HUES6 (cell line): ENCODE measurements around the gene NOM1.
A peak's percentile ranks its signal among the peaks of the same experiment; 100 is the strongest.

Experiments used
- H3K27ac ChIP-seq: 2 replicates; pipeline ENCODE4 v1.7.0; 2013; ENCODE audit warnings: low read depth, mild to moderate bottlenecking, low read length, inconsistent platforms
- H3K27me3 ChIP-seq: 2 replicates; pipeline ENCODE4 v1.6.1; 2013; ENCODE audit warnings: low read length; ENCODE audit not compliant: control insufficient read depth, insufficient read depth
- H3K36me3 ChIP-seq: 2 replicates; pipeline ENCODE4 v1.6.1; 2013; ENCODE audit warnings: low read length; ENCODE audit not compliant: control insufficient read depth, insufficient read depth
- H3K4me1 ChIP-seq: 2 replicates; pipeline ENCODE4 v1.6.1; 2013; ENCODE audit warnings: low read length; ENCODE audit not compliant: control insufficient read depth, insufficient read depth
- H3K4me3 ChIP-seq: 2 replicates; pipeline ENCODE4 v1.5.1; 2013; ENCODE audit warnings: low read depth, low read length
- H3K9ac ChIP-seq: one replicate; pipeline ENCODE4 v1.6.1; 2013; ENCODE audit warnings: mild to moderate bottlenecking, low read length
- H3K9me3 ChIP-seq: 2 replicates; pipeline ENCODE4 v1.6.1; 2013; ENCODE audit warnings: low read depth, low read length; ENCODE audit not compliant: control insufficient read depth, insufficient read depth

Gene NOM1

DNA sequence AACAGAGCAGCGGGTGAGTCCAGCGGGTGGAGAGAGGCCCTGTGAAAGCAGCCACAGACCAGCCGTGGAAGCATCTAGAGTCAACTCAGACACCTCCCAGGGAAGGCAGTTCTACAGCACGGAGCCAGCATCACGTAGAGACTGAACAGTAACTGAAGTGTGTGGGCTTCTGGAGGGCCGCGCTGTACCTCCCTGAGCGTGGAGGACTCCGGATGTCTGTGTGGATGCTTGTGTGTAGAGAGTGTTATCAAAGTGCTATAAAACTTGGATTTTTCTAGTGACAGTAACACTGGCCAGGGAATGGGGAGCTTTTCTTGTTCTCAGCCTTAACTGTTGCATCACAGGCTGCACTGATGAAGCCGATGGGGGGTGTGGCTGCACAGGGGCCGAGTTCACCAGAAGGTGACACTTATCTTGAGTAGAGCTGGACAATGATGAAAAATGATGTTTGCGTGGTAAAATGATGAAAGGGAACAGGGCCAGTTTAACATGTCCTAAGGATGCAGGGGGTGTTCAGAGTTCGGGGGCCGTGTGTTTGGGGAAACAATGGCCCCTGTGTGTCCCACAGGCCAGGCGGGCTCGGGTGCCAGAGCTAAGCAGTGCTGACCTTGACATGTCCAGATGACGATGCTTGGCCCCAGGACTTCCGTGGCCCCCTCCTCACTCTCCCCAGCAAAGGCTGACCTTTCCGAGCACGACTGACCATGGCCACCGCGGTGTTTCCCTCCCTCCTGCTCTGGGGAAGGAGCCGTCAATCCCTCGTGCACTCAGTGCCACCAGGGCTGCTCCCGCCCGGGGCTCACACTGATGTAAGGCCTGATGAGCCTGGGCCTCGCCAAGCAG, 39.1 kb downstream of the NOM1 start:
- H3K27me3 ChIP-seq, result peaks cover 14% of the 10 kb centered on the region
- no peak overlapping the region for H3K4me3 ChIP-seq
- no peaks in the 10 kb centered on the region for H3K9me3 ChIP-seq
- no peak overlapping the region for H3K9ac ChIP-seq
- H3K36me3 ChIP-seq, result no peaks in the 10 kb centered on the region
- H3K27ac ChIP-seq, result no peak overlapping the region
- no peaks in the 10 kb centered on the region for H3K4me1 ChIP-seq

DNA sequence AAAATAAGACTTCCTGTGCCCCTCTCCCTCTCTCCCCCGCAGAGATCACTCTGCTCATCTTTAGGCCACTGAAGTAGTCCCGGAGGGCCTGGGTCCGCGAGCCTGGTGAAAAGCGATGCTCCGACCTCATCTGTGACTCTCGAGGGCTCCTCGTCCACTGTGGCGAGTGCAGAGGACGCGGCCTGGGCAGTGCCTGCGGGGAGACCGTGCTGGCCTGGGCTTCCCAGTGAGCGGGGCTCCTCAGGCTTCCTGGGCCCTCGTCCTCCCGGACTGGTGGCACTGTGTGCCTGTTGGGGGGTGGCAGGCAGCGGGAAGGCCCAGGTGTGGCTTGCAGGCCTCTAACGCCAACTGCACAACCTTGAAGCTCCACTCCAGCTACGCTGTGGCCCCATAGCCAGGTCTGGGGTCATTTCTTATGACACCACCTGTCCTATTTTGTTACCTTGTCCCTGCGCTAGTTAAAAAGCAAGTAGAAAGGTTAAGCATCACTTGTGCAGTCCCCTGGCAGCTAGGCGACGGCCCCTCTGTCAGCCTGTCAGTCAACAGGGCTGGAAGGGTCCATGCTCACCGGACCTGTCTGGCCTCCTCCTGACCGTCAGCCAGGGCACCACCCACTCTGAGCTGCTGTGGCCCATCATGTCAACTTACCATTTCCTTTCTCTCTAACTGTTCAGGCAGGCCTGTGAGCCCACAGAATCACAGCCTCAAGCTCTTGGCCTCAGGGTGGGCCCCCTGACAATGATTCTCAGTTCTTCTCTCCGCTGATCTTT, 40.4 kb downstream of the NOM1 start:
- H3K27me3 ChIP-seq, result peaks cover 25% of the 10 kb centered on the region

DNA sequence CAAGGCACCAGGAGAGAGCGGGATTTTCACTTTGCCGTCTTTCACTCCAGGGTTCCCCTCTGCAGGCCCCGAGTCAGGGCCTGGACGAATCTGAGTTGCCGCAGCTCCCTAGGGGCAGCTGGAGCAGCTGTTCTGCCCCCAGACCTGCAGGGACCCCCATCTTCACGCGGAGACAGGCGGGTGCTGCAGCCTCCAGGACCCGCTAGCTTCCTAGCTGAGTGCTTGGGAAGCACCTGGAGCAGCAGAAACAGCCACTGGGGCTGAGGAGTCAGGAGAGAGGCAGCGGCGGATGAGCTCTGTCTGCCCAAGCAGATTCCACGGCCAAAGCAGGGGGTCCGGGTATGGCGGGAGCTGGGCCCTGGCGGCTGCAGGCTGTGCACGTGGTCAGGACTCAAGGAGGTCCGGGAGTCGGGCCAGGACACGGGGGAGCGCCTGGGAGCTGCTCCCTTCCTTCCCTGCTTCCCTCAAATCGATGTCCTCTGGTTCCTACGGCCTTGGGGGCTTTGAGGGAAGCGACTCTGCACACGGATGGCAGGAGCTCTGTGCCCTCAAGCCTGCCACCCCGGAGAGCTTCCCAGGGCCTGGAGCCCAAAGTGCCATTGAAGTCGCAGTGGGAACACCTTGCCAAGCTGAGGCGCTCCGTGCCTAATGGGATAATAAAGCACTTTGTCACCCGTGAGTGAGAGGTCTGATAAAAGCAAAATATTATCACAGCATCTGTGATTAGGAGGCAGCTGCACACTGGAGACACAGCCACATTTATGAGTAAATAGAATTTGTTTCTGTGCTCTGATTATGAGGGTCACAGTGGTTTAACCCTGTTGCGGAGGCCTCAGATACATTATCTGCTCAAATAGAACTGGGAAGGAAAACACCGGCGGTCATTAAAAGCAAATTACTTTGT, 43.8 kb downstream of the NOM1 start:
- H3K27me3 ChIP-seq, result peaks cover 55% of the 10 kb centered on the region
- H3K4me3 ChIP-seq, result no peak overlapping the region
- H3K27ac ChIP-seq, result no peak overlapping the region
- H3K4me1 ChIP-seq, result no peaks in the 10 kb centered on the region
- H3K9me3 ChIP-seq, result no peaks in the 10 kb centered on the region
- no peak overlapping the region for H3K9ac ChIP-seq
- H3K36me3 ChIP-seq, result no peaks in the 10 kb centered on the region

More for the DNA sequence above, 40.4 kb downstream of the NOM1 start:
- Histone ChIP-seq H3K9me3 (no peaks in the 10 kb centered on the region), H3K9ac (no peak overlapping the region), H3K4me3 (no peak overlapping the region), H3K4me1 (no peaks in the 10 kb centered on the region), H3K36me3 (no peaks in the 10 kb centered on the region), H3K27ac (no peak overlapping the region)

DNA sequence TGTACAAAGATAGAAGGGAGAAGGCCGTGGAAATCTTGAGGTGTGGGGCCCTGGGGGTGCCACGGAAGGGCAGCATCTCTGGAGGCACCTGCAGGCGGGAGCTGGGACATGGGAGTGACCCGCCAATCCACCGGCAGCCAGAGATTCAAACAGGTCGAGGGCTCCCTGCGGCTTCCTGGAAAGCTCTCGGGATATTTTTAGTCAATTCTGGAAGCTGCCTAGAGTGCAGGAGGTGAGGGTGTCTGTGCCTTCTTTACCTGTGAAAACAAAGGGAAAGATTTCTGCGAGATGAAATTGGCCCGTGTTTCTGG, 44.4 kb downstream of the NOM1 start:
- Histone ChIP-seq H3K9ac (no peak overlapping the region), H3K9me3 (no peaks in the 10 kb centered on the region), H3K36me3 (no peaks in the 10 kb centered on the region), H3K27me3 (peaks cover 61% of the 10 kb centered on the region), H3K4me3 (no peak overlapping the region), H3K4me1 (peaks cover under 1% of the 10 kb centered on the region; the same call in 1 of the 2 replicates), H3K27ac (no peak overlapping the region)

DNA sequence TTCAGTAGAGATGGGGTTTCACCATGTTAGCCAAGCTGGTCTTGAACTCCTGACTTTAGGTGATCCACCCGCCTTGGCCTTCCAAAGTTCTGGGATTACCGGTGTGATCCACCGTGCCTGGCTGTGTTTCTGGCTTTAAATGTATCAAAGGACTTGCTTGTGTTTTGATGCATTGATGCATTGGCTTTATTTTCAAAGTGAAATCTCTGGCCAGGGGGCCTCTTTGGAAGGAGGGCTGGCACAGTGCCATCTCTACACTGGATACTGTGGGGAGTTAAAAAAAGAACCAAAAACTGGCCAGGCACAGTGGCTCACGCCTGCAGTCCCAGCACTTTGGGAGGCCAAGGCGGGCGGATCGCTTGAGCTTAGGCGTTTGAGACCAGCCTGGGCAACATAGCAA, 44.9 kb downstream of the NOM1 start:
- H3K9ac ChIP-seq, result no peak overlapping the region
- H3K9me3 ChIP-seq, result no peaks in the 10 kb centered on the region
- no peak overlapping the region for H3K27ac ChIP-seq
- no peaks in the 10 kb centered on the region for H3K36me3 ChIP-seq
- no peak overlapping the region for H3K4me3 ChIP-seq
- peaks cover 6% of the 10 kb centered on the region for H3K4me1 ChIP-seq
- H3K27me3 ChIP-seq, result peaks cover 66% of the 10 kb centered on the region

DNA sequence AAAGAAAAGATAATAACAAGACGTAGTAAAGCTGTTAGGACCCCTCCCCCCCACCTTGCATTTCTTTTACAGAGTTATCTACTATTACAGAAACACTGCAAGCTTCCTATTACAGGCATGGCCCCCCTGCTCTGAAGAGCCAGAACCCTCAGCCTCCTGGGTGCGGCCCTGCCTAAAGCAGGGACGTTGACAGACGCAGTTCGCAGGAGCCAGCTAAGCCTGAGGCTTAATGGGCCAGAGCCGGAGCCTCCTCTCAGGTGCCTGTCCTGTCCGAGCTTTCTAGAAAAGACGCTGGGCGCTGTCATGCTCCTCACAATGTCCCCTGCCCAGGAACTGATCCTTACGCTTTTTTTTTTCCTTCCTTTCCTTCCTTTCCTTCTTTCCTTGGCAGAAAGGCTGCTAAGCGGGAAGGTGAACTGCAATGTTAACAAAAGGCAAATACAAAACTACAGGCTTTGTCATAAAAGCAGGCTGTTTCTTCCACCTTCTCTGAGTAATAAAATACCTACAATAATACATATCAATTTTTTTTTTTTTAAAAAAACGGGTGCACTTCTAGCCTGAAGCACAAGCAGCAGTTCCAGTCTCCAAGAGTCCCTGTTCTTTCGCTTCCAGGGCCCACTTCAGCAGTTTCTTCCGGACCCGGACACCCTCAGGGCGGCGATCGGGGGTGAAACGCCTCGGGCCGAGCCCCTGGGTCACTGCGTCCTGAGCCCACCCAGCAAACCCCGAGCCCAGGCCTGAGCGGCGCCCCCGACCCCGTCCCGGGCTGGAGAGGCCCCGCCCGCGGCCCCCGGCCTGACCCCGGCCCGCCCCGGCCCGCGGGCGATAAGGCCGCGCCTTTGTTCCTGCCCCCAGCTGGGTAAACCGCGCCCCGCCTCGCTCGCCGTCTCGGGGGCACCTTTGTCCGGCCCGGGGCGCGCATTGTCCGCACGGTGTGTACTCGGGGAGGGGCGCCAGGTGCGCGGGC, 49.8 kb downstream of the NOM1 start:
- Histone ChIP-seq H3K4me3 (peak overlapping the region; percentile 42), H3K9ac (no peak overlapping the region), H3K27ac (no peak overlapping the region), H3K36me3 (no peaks in the 10 kb centered on the region), H3K27me3 (peaks cover 95% of the 10 kb centered on the region), H3K4me1 (peaks cover 23% of the 10 kb centered on the region), H3K9me3 (no peaks in the 10 kb centered on the region)

DNA sequence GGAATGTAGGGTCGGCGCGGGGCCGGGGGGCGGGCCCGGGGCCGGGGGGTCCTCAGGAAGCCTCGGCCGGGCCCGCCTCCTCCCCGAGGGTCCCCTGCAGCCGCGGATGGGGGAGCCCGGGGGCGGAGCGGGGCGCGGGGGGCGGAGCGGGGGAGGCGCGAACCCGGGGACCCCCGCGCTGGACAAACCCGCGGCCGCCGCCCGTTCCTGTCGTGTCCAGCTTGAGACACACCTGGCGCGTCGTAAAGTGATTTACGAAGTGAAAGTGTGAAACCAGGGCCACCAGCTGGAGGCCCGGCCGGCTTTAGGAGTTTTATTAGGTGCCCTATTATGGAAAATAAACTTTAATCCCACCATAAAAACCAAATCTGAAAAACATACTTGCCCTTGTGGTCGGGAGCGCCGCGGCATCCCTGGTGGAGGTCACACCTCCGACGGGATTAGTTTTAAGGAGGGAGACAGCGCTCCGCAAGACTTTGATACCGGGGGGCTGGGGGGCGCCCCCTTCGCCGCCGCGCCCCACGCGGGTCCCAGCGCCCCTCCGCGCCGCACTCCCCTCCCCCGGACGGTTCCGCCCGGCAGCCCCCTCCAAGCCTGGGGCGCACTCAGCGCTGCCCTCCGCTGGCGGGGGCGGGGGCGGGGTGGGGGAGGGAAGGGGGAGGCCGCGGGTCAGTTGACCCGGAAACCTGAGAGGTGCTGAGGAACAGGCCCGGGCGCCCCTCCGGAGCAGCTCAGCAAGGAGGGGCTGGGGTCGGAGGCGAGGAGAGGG, 50.6 kb downstream of the NOM1 start:
- no peak overlapping the region for H3K27ac ChIP-seq
- no peak overlapping the region for H3K9ac ChIP-seq
- peaks cover 98% of the 10 kb centered on the region for H3K27me3 ChIP-seq
- peaks cover 25% of the 10 kb centered on the region for H3K4me1 ChIP-seq
- no peaks in the 10 kb centered on the region for H3K9me3 ChIP-seq
- no peaks in the 10 kb centered on the region for H3K36me3 ChIP-seq
- peak overlapping the region; percentile 48 for H3K4me3 ChIP-seq

DNA sequence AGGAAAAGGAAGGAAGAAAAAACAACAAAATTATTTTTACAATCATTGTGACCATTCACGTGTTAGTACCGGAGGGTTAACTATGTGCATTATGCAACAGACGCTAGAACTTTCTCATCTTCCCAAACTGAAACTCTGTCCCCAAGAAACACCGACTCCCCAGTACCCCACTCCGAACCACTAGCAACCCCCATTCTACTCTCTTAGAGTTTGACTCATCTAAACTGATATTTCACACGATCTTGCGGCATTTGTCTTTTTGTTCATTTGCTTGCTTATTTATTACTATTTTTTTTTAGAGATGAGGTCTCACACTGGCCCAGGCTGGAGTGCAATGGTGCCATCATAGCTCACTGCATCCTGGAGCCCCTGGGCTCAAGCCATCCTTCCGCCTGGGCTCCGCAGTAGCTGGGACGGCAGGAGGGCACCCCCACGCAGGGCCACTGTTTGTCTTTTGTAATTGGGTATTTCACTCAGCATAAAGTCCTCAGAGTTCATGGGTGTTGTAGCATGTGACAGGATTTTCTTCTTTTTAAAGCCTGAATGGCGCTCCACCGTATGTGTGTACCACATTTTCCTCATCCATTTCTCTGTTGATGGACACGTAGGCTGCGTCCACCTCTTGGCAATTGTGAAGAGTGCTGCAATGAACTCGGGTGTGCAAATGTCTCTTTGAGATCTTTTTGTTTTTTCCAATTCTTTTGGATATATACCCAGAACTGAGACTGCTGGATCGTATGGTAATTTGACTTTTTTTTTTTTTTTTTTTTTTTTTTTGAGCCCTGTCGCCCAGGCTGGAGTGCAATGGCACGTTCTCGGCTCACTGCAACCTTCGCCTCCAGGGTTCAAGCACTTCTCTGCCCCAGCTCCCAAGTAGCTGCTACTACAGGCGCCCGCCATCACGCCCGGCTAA, 51.5 kb downstream of the NOM1 start:
- Histone ChIP-seq H3K36me3 (no peaks in the 10 kb centered on the region), H3K4me1 (peaks cover 25% of the 10 kb centered on the region), H3K27me3 (peaks cover 99% of the 10 kb centered on the region), H3K9ac (no peak overlapping the region), H3K9me3 (no peaks in the 10 kb centered on the region), H3K4me3 (peak overlapping the region; percentile 29), H3K27ac (no peak overlapping the region)
